ENCODE measurements around the gene CRMP1. TPM values are rescaled to one million over a fixed set of nuclear protein-coding genes. Genes with fewer than 3 reads are reported as not detected.

CRMP1 gene
- total RNA-seq, 4 donors from 2014 or later, result 0.39 to 0.66 TPM; not detected in 2

- H3K27me3 ChIP-seq, result peaks cover 36 to 50% (median 39%) of the 10 kb centered on the region in 3 donors
Observed at GRCh38 chr4:5885733-5886132, 7.2 kb downstream of the CRMP1 start.

DNA sequence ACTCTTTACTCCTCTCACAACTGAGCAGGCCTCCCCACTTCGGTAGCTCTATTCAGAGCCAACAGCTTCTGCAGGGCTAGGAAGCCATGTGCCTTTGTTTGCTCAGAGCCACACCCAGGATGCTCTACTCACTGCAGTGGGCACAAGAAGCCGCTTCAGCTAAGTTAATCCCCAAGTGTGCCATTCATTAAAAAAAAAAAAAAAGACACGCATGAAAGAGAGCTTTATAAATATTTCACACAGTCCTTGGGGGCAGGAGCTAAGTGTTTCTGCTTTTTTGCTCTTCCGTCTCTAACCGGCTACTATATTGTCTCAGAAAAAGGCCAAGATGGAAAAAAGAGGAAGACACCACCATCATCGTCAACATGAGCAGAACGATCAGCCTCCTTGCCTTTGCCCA is 8.1 kb downstream of the CRMP1 start:
- no peak overlapping the region for H3K27ac ChIP-seq
- no peaks in the 10 kb centered on the region for H3K9me3 ChIP-seq
- in situ Hi-C loops (cut with MboI; ENCODE audit: low sequenced_read_pairs in 4 of 4), result no loop called here
- no peak overlapping the region for H3K4me3 ChIP-seq
- TF ChIP-seq POLR2A (IDR thresholded peaks at IDR 0.05), result no peak
- TF ChIP-seq, protein P1, sequence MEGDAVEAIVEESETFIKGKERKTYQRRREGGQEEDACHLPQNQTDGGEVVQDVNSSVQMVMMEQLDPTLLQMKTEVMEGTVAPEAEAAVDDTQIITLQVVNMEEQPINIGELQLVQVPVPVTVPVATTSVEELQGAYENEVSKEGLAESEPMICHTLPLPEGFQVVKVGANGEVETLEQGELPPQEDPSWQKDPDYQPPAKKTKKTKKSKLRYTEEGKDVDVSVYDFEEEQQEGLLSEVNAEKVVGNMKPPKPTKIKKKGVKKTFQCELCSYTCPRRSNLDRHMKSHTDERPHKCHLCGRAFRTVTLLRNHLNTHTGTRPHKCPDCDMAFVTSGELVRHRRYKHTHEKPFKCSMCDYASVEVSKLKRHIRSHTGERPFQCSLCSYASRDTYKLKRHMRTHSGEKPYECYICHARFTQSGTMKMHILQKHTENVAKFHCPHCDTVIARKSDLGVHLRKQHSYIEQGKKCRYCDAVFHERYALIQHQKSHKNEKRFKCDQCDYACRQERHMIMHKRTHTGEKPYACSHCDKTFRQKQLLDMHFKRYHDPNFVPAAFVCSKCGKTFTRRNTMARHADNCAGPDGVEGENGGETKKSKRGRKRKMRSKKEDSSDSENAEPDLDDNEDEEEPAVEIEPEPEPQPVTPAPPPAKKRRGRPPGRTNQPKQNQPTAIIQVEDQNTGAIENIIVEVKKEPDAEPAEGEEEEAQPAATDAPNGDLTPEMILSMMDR (IDR thresholded peaks at IDR 0.05 in 4 of 5, conservative IDR thresholded peaks at IDR 0.05 in 1 of 5), result no peak
- peaks cover 27 to 43% (median 30%) of the 10 kb centered on the region in 3 donors for H3K27me3 ChIP-seq
- H3K36me3 ChIP-seq, result no peaks in the 10 kb centered on the region
- intact Hi-C loops (cut with DNase I; ENCODE audit: low total_unique reads), result no loop called here
- peaks cover 0 to 5% of the 10 kb centered on the region in 2 donors for H3K4me1 ChIP-seq
- DNase-seq (no peak), ATAC-seq (no peak)

More at GRCh38 chr4:5885733-5886132, 7.2 kb downstream of the CRMP1 start:
- TF ChIP-seq, protein P1 (IDR thresholded peaks at IDR 0.05 in 4 of 5, conservative IDR thresholded peaks at IDR 0.05 in 1 of 5), result no peak
- no peak for TF ChIP-seq POLR2A (IDR thresholded peaks at IDR 0.05)
- in situ Hi-C loops (cut with MboI; ENCODE audit: low sequenced_read_pairs in 4 of 4), result no loop called here
- Histone ChIP-seq H3K9me3 (no peaks in the 10 kb centered on the region), H3K36me3 (no peaks in the 10 kb centered on the region), H3K27ac (no peak overlapping the region), H3K4me1 (peaks cover 0 to 5% of the 10 kb centered on the region in 2 donors), H3K4me3 (no peak overlapping the region)
- intact Hi-C loops (cut with DNase I; ENCODE audit: low total_unique reads), result no loop called here
- no peak for DNase-seq
- ATAC-seq, result no peak

DNA sequence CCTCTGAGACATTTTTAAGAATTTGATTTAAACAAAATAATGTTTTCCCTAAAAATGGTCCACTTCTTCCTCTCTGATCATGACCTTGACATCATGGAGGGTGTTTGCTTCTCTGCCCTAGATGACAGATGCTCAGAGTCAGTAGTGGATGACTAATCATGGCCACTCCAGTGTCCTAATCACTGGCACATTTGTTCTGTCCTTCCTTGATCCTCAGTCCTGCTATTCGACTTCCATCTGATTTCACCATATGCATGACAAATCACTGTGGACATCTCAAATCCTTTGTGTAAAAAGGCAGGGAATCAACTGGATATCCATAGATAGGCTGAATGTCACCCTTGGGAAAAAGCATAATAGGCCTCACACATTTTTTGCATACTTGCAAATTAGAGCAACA is 9.0 kb downstream of the CRMP1 start:
- in situ Hi-C loops (cut with MboI; ENCODE audit: low sequenced_read_pairs in 4 of 4) (no loop called here), intact Hi-C loops (cut with DNase I; ENCODE audit: low total_unique reads) (no loop called here)
- no peak for ATAC-seq
- Histone ChIP-seq H3K36me3 (no peaks in the 10 kb centered on the region), H3K4me1 (peaks cover 0 to 5% of the 10 kb centered on the region in 2 donors), H3K4me3 (no peak overlapping the region), H3K27me3 (peaks cover 18 to 34% (median 21%) of the 10 kb centered on the region in 3 donors), H3K9me3 (no peaks in the 10 kb centered on the region), H3K27ac (no peak overlapping the region)
- TF ChIP-seq, protein P1 (IDR thresholded peaks at IDR 0.05 in 4 of 5, conservative IDR thresholded peaks at IDR 0.05 in 1 of 5), result no peak
- TF ChIP-seq POLR2A (IDR thresholded peaks at IDR 0.05), result no peak
- DNase-seq, result no peak

GRCh38 chr4:5882947-5883346 is 9.9 kb downstream of the CRMP1 start:
- in situ Hi-C loops (cut with MboI; ENCODE audit: low sequenced_read_pairs in 4 of 4), result no loop called here
- Histone ChIP-seq H3K27me3 (peaks cover 13 to 24% (median 15%) of the 10 kb centered on the region in 3 donors), H3K36me3 (no peaks in the 10 kb centered on the region), H3K4me3 (no peak overlapping the region), H3K4me1 (peaks cover 0 to 5% of the 10 kb centered on the region in 2 donors), H3K9me3 (no peaks in the 10 kb centered on the region), H3K27ac (no peak overlapping the region)
- intact Hi-C loops (cut with DNase I; ENCODE audit: low total_unique reads), result no loop called here
- ATAC-seq, result no peak
- TF ChIP-seq, protein P1 (IDR thresholded peaks at IDR 0.05 in 4 of 5, conservative IDR thresholded peaks at IDR 0.05 in 1 of 5), result no peak
- no peak for TF ChIP-seq POLR2A (IDR thresholded peaks at IDR 0.05)
- DNase-seq, result no peak

GRCh38 chr4:5881340-5881739 is 11.5 kb downstream of the CRMP1 start:
- TF ChIP-seq, protein P1 (IDR thresholded peaks at IDR 0.05 in 4 of 5, conservative IDR thresholded peaks at IDR 0.05 in 1 of 5), result no peak
- TF ChIP-seq POLR2A (IDR thresholded peaks at IDR 0.05), result no peak
- intact Hi-C loops (cut with DNase I; ENCODE audit: low total_unique reads), result no loop called here
- Histone ChIP-seq H3K36me3 (no peaks in the 10 kb centered on the region), H3K4me3 (no peak overlapping the region), H3K9me3 (no peaks in the 10 kb centered on the region), H3K27me3 (peaks cover 0 to 12% (median 1%) of the 10 kb centered on the region in 3 donors), H3K4me1 (no peaks in the 10 kb centered on the region), H3K27ac (no peak overlapping the region)
- no peak for ATAC-seq
- in situ Hi-C loops (cut with MboI; ENCODE audit: low sequenced_read_pairs in 4 of 4), result no loop called here
- no peak for DNase-seq

Data from gastrocnemius medialis (tissue), 4 donors.